Upper lobe of left lung (tissue), 4 donors: ENCODE data around the gene CPNE7.

Experiments
- CTCF ChIP-seq, 6 experiments: fragments of 450-650 bp in 4 of 6; fragments of 200-600 bp in 2 of 6; sonication (generic) in 2 of 6; IDR thresholded peaks; one replicate each; pipeline ENCODE4 v1.5.1; 2016 to 2019; ENCODE audit warnings: antibody characterized with exemption in 6 of 6
- POLR2A ChIP-seq, 4 donors: fragments of 450-650 bp; IDR thresholded peaks; one replicate each; pipeline ENCODE4 v1.5.1; 2016 to 2017; ENCODE audit warnings: antibody characterized with exemption in 4 of 4, mild to moderate bottlenecking in 2 of 4

- no peak for TF ChIP-seq POLR2A (IDR thresholded peaks at IDR 0.05)
- no peak for TF ChIP-seq CTCF (IDR thresholded peaks at IDR 0.05)
Observed at GRCh38 chr16:89586853-89587252, 11.3 kb downstream of the CPNE7 start.
